Measurements from ENCODE around the gene GNL3L. TPM values are rescaled to one million over a fixed set of nuclear protein-coding genes. Genes with fewer than 3 reads are reported as not detected.

Gene GNL3L
- total and polyA plus RNA-seq, 9 of the 15 experiments (the other 6 are each of a cell fraction or from before 2014, with no cell fraction given), result 11.5 to 81.7 (median 37.6) TPM

DNA sequence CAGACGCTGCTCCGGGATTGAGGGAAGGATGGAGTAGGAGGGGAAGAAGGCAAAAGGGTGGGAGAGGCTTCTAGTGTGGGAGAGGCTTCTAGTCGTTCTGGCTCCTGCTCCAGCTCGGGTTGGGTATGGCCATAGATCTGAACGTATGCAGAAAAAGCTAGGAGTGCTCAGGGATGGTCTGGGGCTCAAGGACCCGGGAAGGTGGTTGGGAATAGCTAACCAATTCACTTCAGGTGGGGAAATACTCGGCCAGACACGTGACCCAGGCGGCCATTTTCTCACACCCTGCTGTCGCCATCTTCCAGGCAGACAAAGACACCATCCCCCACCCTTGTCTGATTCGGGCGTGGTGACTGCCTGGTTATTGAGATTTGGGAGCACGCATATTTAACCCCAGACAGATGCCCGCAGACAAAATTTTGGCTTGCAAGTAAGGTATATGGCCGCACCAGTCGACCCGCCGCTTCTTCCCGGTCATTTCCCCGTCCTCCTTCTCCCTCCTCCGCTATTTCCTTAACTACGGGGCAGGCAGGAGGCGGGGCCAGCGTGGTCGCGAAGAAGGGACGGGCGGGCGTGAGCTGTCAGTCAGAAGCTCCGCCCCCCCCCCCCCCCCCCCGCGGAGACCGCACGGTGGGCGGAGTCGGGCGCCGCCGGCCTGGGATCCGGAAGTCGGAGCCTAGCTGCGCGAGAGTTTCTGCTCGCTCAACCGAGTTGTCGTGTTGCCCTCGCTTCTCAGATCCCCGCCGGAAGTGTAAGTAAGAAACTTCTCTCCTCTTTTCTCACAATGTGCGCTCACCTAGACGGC lies at the start of gene GNL3L (continued):
- no peak for TF ChIP-seq ZNF449 (CRISPR knock-in tag; IDR thresholded peaks at IDR 0.05)
- no peak for TF ChIP-seq ZNF24 (IDR thresholded peaks at IDR 0.05)
- no peak for TF ChIP-seq HOXB6 (CRISPR knock-in tag; IDR thresholded peaks at IDR 0.05; ENCODE audit: borderline replicate concordance)
- TF ChIP-seq TFE3 (CRISPR knock-in tag; IDR thresholded peaks at IDR 0.05), result peak; percentile 70
- TF ChIP-seq XRCC4 (IDR thresholded peaks at IDR 0.05; ENCODE audit: extremely low read depth, insufficient read depth, insufficient read length), result no peak
- no peak for TF ChIP-seq JUN (IDR thresholded peaks at IDR 0.05; ENCODE audit: borderline replicate concordance, low read depth, low read length)
- no peak for TF ChIP-seq JUN (CRISPR knock-in tag; IDR thresholded peaks at IDR 0.05; ENCODE audit: borderline replicate concordance)
- TF ChIP-seq, protein P1, sequence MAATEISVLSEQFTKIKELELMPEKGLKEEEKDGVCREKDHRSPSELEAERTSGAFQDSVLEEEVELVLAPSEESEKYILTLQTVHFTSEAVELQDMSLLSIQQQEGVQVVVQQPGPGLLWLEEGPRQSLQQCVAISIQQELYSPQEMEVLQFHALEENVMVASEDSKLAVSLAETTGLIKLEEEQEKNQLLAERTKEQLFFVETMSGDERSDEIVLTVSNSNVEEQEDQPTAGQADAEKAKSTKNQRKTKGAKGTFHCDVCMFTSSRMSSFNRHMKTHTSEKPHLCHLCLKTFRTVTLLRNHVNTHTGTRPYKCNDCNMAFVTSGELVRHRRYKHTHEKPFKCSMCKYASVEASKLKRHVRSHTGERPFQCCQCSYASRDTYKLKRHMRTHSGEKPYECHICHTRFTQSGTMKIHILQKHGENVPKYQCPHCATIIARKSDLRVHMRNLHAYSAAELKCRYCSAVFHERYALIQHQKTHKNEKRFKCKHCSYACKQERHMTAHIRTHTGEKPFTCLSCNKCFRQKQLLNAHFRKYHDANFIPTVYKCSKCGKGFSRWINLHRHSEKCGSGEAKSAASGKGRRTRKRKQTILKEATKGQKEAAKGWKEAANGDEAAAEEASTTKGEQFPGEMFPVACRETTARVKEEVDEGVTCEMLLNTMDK (IDR thresholded peaks at IDR 0.05; ENCODE audit: borderline replicate concordance, insufficient read depth, low read depth, low read length, poor library complexity, severe bottlenecking), result no peak
- no peak for TF ChIP-seq ZNF507 (tag; conservative IDR thresholded peaks at IDR 0.05)
- TF ChIP-seq GATAD2B (IDR thresholded peaks at IDR 0.05; ENCODE audit: borderline replicate concordance), result no peak
- peak; percentile 42; the same call in 1 of the 2 replicates for TF ChIP-seq ZNF79 (CRISPR knock-in tag; IDR thresholded peaks at IDR 0.05; ENCODE audit: low read depth)
- no peak for TF ChIP-seq RCOR1 (IDR thresholded peaks at IDR 0.05; ENCODE audit: borderline replicate concordance in 1 of 2, low read depth in 2 of 2, low read length in 2 of 2)
- no peak for TF ChIP-seq SNIP1 (IDR thresholded peaks at IDR 0.05; ENCODE audit: low read depth)
- TF ChIP-seq SMARCA5 (IDR thresholded peaks at IDR 0.05), result no peak
- no peak for TF ChIP-seq BRF2 (IDR thresholded peaks at IDR 0.05; ENCODE audit: borderline replicate concordance, insufficient read depth, insufficient read length)
- no peak for TF ChIP-seq ZNF76 (CRISPR knock-in tag; IDR thresholded peaks at IDR 0.05; ENCODE audit: borderline replicate concordance)
- peak; percentile 2; the same call in 1 of the 2 replicates for TF ChIP-seq ETV5 (CRISPR knock-in tag; IDR thresholded peaks at IDR 0.05; ENCODE audit: low read depth)
- peak; percentile 72 for TF ChIP-seq TBP (optimal IDR thresholded peaks at IDR 0.05; ENCODE audit: low read depth, low read length)
- TF ChIP-seq ZNF584 (CRISPR knock-in tag; IDR thresholded peaks at IDR 0.05; ENCODE audit: low read depth), result peak; percentile 39; the same call in 1 of the 2 replicates
- no peak for TF ChIP-seq ZBTB43 (CRISPR knock-in tag; IDR thresholded peaks at IDR 0.05)
